ENCODE results near the gene APOBEC3G. TPM values are rescaled to one million over a fixed set of nuclear protein-coding genes. Genes with fewer than 3 reads are reported as not detected.
"Not testable (repeated sequence)": the region's sequence is repeated elsewhere in the genome, so short reads cannot be mapped to it uniquely, and the experiment has no call there.

APOBEC3G gene
- total and polyA plus RNA-seq, 2 experiments from 2014 or later, result 1.3 to 4.6 TPM

DNA sequence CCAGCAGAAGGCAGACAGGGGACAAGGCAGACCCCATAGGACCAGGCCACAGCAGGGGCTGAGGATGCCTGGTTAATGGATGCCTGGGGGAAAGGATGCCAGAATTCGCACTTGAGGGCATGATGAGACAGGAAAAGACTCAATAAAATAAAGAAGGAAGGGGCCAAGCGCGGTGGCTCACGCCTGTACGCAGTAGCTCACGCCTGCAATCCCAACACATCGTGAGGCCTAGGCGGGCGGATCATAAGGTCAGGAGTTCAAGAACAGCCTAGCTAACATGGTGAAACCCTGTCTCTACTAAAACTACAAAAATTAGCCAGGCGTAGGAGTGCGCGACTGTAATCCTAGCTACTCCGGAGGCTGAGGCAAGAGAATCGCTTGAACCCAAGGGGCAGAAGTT is 46.4 kb upstream of the APOBEC3G start:
- no peaks in the 10 kb centered on the region for H4K20me1 ChIP-seq (ENCODE audit: insufficient read depth, poor library complexity, severe bottlenecking)
- no peak for TF ChIP-seq CTCF (IDR thresholded peaks at IDR 0.05; ENCODE audit: poor library complexity)
- no peak for TF ChIP-seq EZH2phosphoT487 (IDR thresholded peaks at IDR 0.05; ENCODE audit: low read depth, severe bottlenecking, unreplicated experiment)
- no peak for TF ChIP-seq EZH2 (IDR thresholded peaks at IDR 0.05; ENCODE audit: borderline replicate concordance)
- H2AFZ ChIP-seq, result no peak overlapping the region
- 93% methylated on average over 14 of the region's 14 CpGs for WGBS (ENCODE audit: low lambda C conversion rate, missing lambda C conversion rate)
- no peak for DNase-seq (ENCODE audit: low spot score)
- no peak overlapping the region for H3K4me2 ChIP-seq
- no peaks in the 10 kb centered on the region for H3K36me3 ChIP-seq (replicated peaks; ENCODE audit: insufficient read depth, low read depth)
- no peaks in the 10 kb centered on the region for H3K79me2 ChIP-seq
- no peak overlapping the region for H3K4me3 ChIP-seq
- H3K27me3 ChIP-seq, result no peaks in the 10 kb centered on the region
- no peaks in the 10 kb centered on the region for H3K9me2 ChIP-seq (replicated peaks; ENCODE audit: insufficient read depth)
- no peak overlapping the region for H3K27ac ChIP-seq
- no peaks in the 10 kb centered on the region for H3K9me3 ChIP-seq (ENCODE audit: low read depth)
- H3K4me1 ChIP-seq (ENCODE audit: insufficient read depth), result no peaks in the 10 kb centered on the region

DNA sequence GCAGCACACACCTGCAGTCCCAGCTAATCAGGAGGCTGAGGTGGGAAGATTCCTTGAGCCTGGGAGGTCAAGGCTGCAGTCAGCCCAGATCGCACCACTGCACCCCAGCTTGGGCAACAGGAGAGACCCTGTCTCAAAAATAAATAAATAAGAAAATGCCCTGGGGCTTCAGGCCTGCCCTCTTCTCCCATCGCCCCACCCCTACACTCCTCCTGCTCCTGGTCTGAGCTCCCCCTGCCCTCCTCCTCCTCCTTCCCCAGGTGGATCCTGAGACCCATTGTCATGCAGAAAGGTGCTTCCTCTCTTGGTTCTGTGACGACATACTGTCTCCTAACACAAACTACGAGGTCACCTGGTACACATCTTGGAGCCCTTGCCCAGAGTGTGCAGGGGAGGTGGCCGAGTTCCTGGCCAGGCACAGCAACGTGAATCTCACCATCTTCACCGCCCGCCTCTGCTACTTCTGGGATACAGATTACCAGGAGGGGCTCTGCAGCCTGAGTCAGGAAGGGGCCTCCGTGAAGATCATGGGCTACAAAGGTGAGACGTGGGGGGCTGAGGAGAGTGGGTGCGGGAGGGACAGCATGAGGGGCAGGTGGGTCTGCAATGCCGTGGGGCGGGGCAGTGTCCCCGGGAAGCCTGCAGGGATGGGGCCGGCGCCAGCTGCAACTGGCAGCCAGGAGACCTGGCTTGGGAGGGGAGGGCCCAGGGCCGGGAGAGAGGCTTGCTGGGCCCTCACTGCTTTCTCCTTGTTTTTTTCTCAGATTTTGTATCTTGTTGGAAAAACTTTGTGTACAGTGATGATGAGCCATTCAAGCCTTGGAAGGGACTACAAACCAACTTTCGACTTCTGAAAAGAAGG is 45.4 kb upstream of the APOBEC3G start:
- not testable (repeated sequence) for H3K36me3 ChIP-seq (replicated peaks; ENCODE audit: insufficient read depth, low read depth); H3K9me3 ChIP-seq (ENCODE audit: low read depth); H3K4me3 ChIP-seq; H2AFZ ChIP-seq; H3K4me1 ChIP-seq (ENCODE audit: insufficient read depth); H4K20me1 ChIP-seq (ENCODE audit: insufficient read depth, poor library complexity, severe bottlenecking); H3K27ac ChIP-seq; H3K9me2 ChIP-seq (replicated peaks; ENCODE audit: insufficient read depth); H3K4me2 ChIP-seq; DNase-seq (ENCODE audit: low spot score); H3K27me3 ChIP-seq; H3K79me2 ChIP-seq
- WGBS (ENCODE audit: low lambda C conversion rate, missing lambda C conversion rate), result 76% methylated on average over 12 of the region's 18 CpGs

DNA sequence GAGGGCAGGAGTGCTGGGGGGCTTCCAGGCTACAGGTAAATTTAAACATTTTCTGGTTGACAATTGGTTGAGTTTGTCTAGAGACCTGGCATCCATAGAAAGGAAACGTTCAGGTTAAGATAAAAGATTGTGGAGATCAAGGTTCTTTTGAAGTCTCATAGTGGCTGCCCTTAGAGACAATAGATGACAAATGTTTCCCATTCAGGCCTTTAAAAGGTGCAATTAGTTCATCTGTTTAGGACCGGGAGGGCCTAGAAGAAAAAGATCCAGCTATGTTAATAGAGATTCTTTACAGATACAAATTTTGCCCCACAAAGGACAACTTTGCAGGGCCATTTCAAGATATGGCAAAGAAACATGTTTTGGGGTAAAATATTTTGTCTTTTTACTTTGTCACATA is 40.0 kb upstream of the APOBEC3G start:
- not testable (repeated sequence) for H2AFZ ChIP-seq; H3K27me3 ChIP-seq; H3K9me3 ChIP-seq (ENCODE audit: low read depth); H3K36me3 ChIP-seq (replicated peaks; ENCODE audit: insufficient read depth, low read depth); DNase-seq (ENCODE audit: low spot score); H3K4me3 ChIP-seq; H3K4me2 ChIP-seq; H3K9me2 ChIP-seq (replicated peaks; ENCODE audit: insufficient read depth); H3K79me2 ChIP-seq; H4K20me1 ChIP-seq (ENCODE audit: insufficient read depth, poor library complexity, severe bottlenecking); H3K27ac ChIP-seq
- 14% methylated on average over 2 of the region's 2 CpGs for WGBS (ENCODE audit: low lambda C conversion rate, missing lambda C conversion rate)
- peaks cover 11% of the 10 kb centered on the region for H3K4me1 ChIP-seq (ENCODE audit: insufficient read depth)

GRCh38 chr22:39039306-39040126 is 37.6 kb upstream of the APOBEC3G start:
- Histone ChIP-seq H4K20me1 (ENCODE audit: insufficient read depth, poor library complexity, severe bottlenecking) (no peaks in the 10 kb centered on the region), H3K9me3 (ENCODE audit: low read depth) (no peaks in the 10 kb centered on the region), H3K27ac (peak overlapping the region; percentile 43), H3K9me2 (replicated peaks; ENCODE audit: insufficient read depth) (no peaks in the 10 kb centered on the region), H3K4me2 (peak overlapping the region; percentile 93), H3K27me3 (no peaks in the 10 kb centered on the region), H3K4me3 (no peak overlapping the region), H3K4me1 (ENCODE audit: insufficient read depth) (peaks cover 11% of the 10 kb centered on the region), H3K36me3 (replicated peaks; ENCODE audit: insufficient read depth, low read depth) (no peaks in the 10 kb centered on the region), H2AFZ (peak overlapping the region; percentile 49), H3K79me2 (peaks cover 13% of the 10 kb centered on the region)
- no peak for DNase-seq (ENCODE audit: low spot score)
- WGBS (ENCODE audit: low lambda C conversion rate, missing lambda C conversion rate), result 86% methylated on average over 19 of the region's 19 CpGs
- TF ChIP-seq EZH2 (IDR thresholded peaks at IDR 0.05; ENCODE audit: borderline replicate concordance) (no peak), EZH2phosphoT487 (IDR thresholded peaks at IDR 0.05; ENCODE audit: low read depth, severe bottlenecking, unreplicated experiment) (no peak), CTCF (IDR thresholded peaks at IDR 0.05; ENCODE audit: poor library complexity) (no peak)

DNA sequence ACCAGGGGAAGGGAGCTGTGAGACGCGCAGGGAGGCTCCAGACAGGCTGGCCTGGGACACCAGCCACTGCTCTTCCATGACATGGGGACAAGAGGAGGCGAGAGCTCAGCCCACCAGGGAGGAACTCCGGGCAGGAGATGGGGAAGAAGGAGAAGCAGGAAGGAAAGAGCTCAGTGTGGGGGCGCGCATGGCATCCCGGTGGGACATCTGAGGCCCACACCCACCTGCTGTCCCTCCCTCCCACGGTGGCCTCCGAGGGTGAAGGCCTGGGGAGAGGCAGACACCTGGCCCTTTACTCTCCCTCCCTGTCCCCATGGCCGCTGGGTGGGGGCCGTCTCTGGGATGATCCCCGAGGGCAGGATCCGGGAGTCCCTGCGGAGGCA is 36.9 kb upstream of the APOBEC3G start:
- Histone ChIP-seq H2AFZ (peak overlapping the region; percentile 49), H3K79me2 (peaks cover 13% of the 10 kb centered on the region), H3K27ac (peak overlapping the region; percentile 43), H3K4me1 (ENCODE audit: insufficient read depth) (peaks cover 11% of the 10 kb centered on the region), H3K4me2 (peak overlapping the region; percentile 93)
- WGBS (ENCODE audit: low lambda C conversion rate, missing lambda C conversion rate), result 20% methylated on average over 14 of the region's 14 CpGs
- H4K20me1 ChIP-seq (ENCODE audit: insufficient read depth, poor library complexity, severe bottlenecking); H3K4me3 ChIP-seq; DNase-seq (ENCODE audit: low spot score); H3K9me3 ChIP-seq (ENCODE audit: low read depth); H3K36me3 ChIP-seq (replicated peaks; ENCODE audit: insufficient read depth, low read depth); H3K9me2 ChIP-seq (replicated peaks; ENCODE audit: insufficient read depth); H3K27me3 ChIP-seq: not testable (repeated sequence)

- H3K4me1 ChIP-seq (ENCODE audit: insufficient read depth), result peaks cover 11% of the 10 kb centered on the region
- H3K9me2 ChIP-seq (replicated peaks; ENCODE audit: insufficient read depth); H3K9me3 ChIP-seq (ENCODE audit: low read depth); H3K27me3 ChIP-seq; H3K36me3 ChIP-seq (replicated peaks; ENCODE audit: insufficient read depth, low read depth); H4K20me1 ChIP-seq (ENCODE audit: insufficient read depth, poor library complexity, severe bottlenecking): not testable (repeated sequence)
- H3K27ac ChIP-seq, result peak within 1 kb of the TSS; percentile 96
- H3K4me3 ChIP-seq, result peak within 1 kb of the TSS; percentile 74
- H3K79me2 ChIP-seq, result peaks cover 13% of the 10 kb centered on the region
- peak within 1 kb of the TSS; percentile 93 for H3K4me2 ChIP-seq
- DNase-seq (ENCODE audit: low spot score), result peak; percentile 55
- peak within 1 kb of the TSS; percentile 92 for H2AFZ ChIP-seq
- 4% methylated on average over 19 of the region's 21 CpGs for WGBS (ENCODE audit: low lambda C conversion rate, missing lambda C conversion rate)
Measured at GRCh38 chr22:39040538-39041296, 36.4 kb upstream of the APOBEC3G start, which contains the start of gene APOBEC3F. TSS of gene APOBEC3F (plus strand) at chr22:39040864. CDS start at chr22:39040961, 97 bp downstream.
